Activated CD8-positive, alpha-beta memory T cell treated with anti-CD3 and anti-CD28 coated beads for 36 hours (primary cell): ENCODE data around the gene PLCG2. TPM values are rescaled to one million over a fixed set of nuclear protein-coding genes. Genes with fewer than 3 reads are reported as not detected.

ENCODE experiments used
- total RNA-seq, 2 experiments: library from RNA; stranded (reverse); gene quantifications; one replicate each; pipeline ENCODE4 v1.2.3, GENCODE V29; 2021

The PLCG2 gene
- total RNA-seq, 2 experiments from 2014 or later: 16.6 to 18.2 TPM

Other genes with a start within 250 kb of the PLCG2 start
- gene SDR42E1, start 232.2 kb downstream of the PLCG2 start, total RNA-seq: 10 to 100 TPM in 1 of 2 experiments, 1 to 10 TPM in 1; 9.4 to 11.2 TPM